ENCODE data around the gene CLK1.

GRCh38 chr2:200860092-200860795, 4.2 kb downstream of the CLK1 start:
- no peak for TF ChIP-seq CTCF (IDR thresholded peaks at IDR 0.05)
- TF ChIP-seq POLR2AphosphoS5 (IDR thresholded peaks at IDR 0.05) = peak; percentile 20
- no peak for TF ChIP-seq POLR2A (IDR thresholded peaks at IDR 0.05)

Data from prostate gland (tissue), 2 donors.